ENCODE data around the gene TRAPPC5. TPM values are rescaled to one million over a fixed set of nuclear protein-coding genes. Genes with fewer than 3 reads are reported as not detected.

The TRAPPC5 gene
- total RNA-seq, 1 donor from 2014 or later, result 75.3 TPM

DNA sequence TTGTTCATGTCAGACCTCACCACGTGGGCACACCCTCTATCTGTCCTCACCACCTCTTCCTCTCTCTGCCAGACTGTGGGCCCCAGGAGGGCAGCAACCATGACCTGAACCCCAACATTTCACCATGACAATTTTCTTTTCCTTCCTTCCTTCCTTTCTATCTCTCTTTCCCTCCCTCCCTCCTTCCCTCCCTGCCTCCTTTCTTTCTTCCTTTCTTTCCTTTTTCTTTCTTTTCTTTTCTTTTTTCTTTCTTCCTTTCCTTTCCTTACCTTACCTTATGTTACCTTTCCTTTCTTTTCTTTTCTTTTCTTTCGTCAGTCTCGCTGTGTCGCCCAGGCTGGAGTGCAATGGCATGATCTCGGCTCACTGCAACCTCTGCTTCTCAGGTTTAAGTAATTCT is 30.0 kb downstream of the TRAPPC5 start:
- Histone ChIP-seq H3K4me1 (peaks cover 19% of the 10 kb centered on the region), H3K36me3 (no peaks in the 10 kb centered on the region), H3K4me3 (no peak overlapping the region), H3K27me3 (ENCODE audit: low read depth) (no peaks in the 10 kb centered on the region), H3K27ac (no peak overlapping the region), H3K9me3 (no peaks in the 10 kb centered on the region)
- TF ChIP-seq CTCF (IDR thresholded peaks at IDR 0.05), result no peak
- DNase-seq, result no peak
- intact Hi-C loops (cut with DNase I), result no loop called here
- no peak for ATAC-seq

DNA sequence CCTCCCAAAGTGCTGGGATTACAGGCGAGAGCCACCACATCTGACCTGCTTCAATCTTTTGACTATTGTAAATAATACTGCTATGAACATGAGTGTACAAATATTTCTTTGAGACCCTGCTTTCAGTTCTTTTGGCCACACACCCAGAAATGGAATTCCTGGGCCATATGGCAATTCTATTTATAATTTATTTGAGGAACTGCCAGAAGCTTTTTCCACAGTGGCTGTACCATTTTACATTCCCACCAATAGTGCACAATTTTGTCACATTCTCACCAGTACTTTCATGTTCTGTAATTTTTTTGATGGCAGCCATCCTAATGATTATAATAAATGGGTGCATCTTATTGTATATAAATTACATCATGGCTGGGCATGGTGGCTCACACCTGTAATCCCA is 35.0 kb downstream of the TRAPPC5 start:
- no peaks in the 10 kb centered on the region for H3K27me3 ChIP-seq (ENCODE audit: low read depth)
- intact Hi-C loops (cut with DNase I), result no loop called here
- no peak for TF ChIP-seq CTCF (IDR thresholded peaks at IDR 0.05)
- no peaks in the 10 kb centered on the region for H3K4me1 ChIP-seq
- no peak overlapping the region for H3K4me3 ChIP-seq
- no peak for DNase-seq
- H3K27ac ChIP-seq, result no peak overlapping the region
- H3K9me3 ChIP-seq, result no peaks in the 10 kb centered on the region
- H3K36me3 ChIP-seq, result no peaks in the 10 kb centered on the region
- no peak for ATAC-seq

GRCh38 chr19:7716762-7717161 is 36.1 kb downstream of the TRAPPC5 start:
- Histone ChIP-seq H3K27me3 (ENCODE audit: low read depth) (no peaks in the 10 kb centered on the region), H3K27ac (no peak overlapping the region), H3K4me3 (no peak overlapping the region), H3K9me3 (no peaks in the 10 kb centered on the region), H3K36me3 (no peaks in the 10 kb centered on the region), H3K4me1 (no peaks in the 10 kb centered on the region)
- ATAC-seq, result no peak
- intact Hi-C loops (cut with DNase I), result no loop called here
- DNase-seq, result no peak
- TF ChIP-seq CTCF (IDR thresholded peaks at IDR 0.05), result no peak

DNA sequence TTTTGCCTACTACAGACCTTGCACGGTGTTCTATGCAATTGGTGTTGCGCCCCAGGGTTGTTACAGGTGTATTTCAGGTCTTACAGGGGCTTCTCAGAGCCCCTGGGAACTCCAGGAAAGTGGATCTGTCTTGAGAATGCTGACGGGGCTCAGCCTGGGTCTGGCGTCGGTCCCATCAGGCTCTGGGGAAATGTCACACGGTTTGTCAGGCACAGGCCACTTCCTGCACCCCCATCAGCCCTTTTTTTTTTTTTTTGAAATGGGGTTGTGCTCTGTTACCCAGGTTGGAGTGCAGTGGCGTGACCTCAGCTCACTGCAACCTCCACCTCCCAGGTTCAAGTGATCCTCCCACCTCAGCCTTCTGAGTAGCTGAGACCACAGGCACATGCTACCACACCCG is 38.0 kb downstream of the TRAPPC5 start:
- Histone ChIP-seq H3K4me1 (no peaks in the 10 kb centered on the region), H3K36me3 (no peaks in the 10 kb centered on the region), H3K27ac (no peak overlapping the region), H3K27me3 (ENCODE audit: low read depth) (no peaks in the 10 kb centered on the region), H3K4me3 (no peak overlapping the region), H3K9me3 (no peaks in the 10 kb centered on the region)
- DNase-seq (no peak), ATAC-seq (no peak)
- TF ChIP-seq CTCF (IDR thresholded peaks at IDR 0.05), result no peak
- intact Hi-C loops (cut with DNase I), result no loop called here

GRCh38 chr19:7720351-7720750 is 39.7 kb downstream of the TRAPPC5 start:
- H3K4me3 ChIP-seq, result no peak overlapping the region
- intact Hi-C loops (cut with DNase I), result no loop called here
- no peak for DNase-seq
- no peak for TF ChIP-seq CTCF (IDR thresholded peaks at IDR 0.05)
- no peaks in the 10 kb centered on the region for H3K9me3 ChIP-seq
- H3K27me3 ChIP-seq (ENCODE audit: low read depth), result no peaks in the 10 kb centered on the region
- H3K36me3 ChIP-seq, result no peaks in the 10 kb centered on the region
- no peak for ATAC-seq
- H3K27ac ChIP-seq, result no peak overlapping the region
- no peaks in the 10 kb centered on the region for H3K4me1 ChIP-seq

- TF ChIP-seq CTCF (IDR thresholded peaks at IDR 0.05), result no peak
- Histone ChIP-seq H3K36me3 (no peaks in the 10 kb centered on the region), H3K27ac (no peak overlapping the region), H3K4me1 (no peaks in the 10 kb centered on the region), H3K27me3 (ENCODE audit: low read depth) (no peaks in the 10 kb centered on the region), H3K9me3 (no peaks in the 10 kb centered on the region), H3K4me3 (no peak overlapping the region)
- intact Hi-C loops (cut with DNase I), result no loop called here
- no peak for DNase-seq
- ATAC-seq, result no peak
Measured at GRCh38 chr19:7722231-7722651, 41.6 kb downstream of the TRAPPC5 start.
